Left ventricle myocardium inferior (tissue), 1 donor: ENCODE measurements around the gene WDR49. TPM values are rescaled to one million over a fixed set of nuclear protein-coding genes. Genes with fewer than 3 reads are reported as not detected.

Source experiments
- DNase-seq: peaks from one replicate; pipeline ENCODE4 v3.0.0-alpha.2; 2020
- H3K27ac ChIP-seq: fragments of 200-600 bp; replicated peaks from 2 replicates; pipeline ENCODE4 v1.8.0; 2021
- H3K27me3 ChIP-seq: fragments of 200-600 bp; 2 replicates; pipeline ENCODE4 v1.8.0; 2021; ENCODE audit warnings: low read depth
- H3K36me3 ChIP-seq: fragments of 200-600 bp; 2 replicates; pipeline ENCODE4 v1.8.0; 2021
- H3K4me1 ChIP-seq: fragments of 200-600 bp; 2 replicates; pipeline ENCODE4 v1.8.0; 2021
- H3K4me3 ChIP-seq: fragments of 200-600 bp; 2 replicates; pipeline ENCODE4 v1.8.0; 2021; ENCODE audit warnings: mild to moderate bottlenecking, moderate library complexity
- H3K9me3 ChIP-seq: fragments of 200-600 bp; replicated peaks from 2 replicates; pipeline ENCODE4 v1.8.0; 2021
- intact Hi-C: fragments of 100-400 bp; cut with micrococcal nuclease; formaldehyde crosslinking; loops from one replicate; pipeline ENCODE4 v1.11.0; 2022
- long read RNA-seq: library from polyadenylated mRNA; unstranded; transcript quantifications from one replicate; pipeline ENCODE4 v2.0.0, GENCODE V29; 2021
- total RNA-seq: library from RNA; stranded (reverse); fragmentation: NEBNext Ultra II Directional; extraction: Animal tissue kit (Norgen Biotek cat#: 25700); gene quantifications from one replicate; pipeline ENCODE4 v1.2.1, GENCODE V29; 2021
- TF ChIP-seq, protein P1 (sequence below): fragments of 200-600 bp; IDR thresholded peaks from 2 replicates; pipeline ENCODE4 v1.8.0; 2021; ENCODE audit warnings: antibody characterized with exemption, mild to moderate bottlenecking, borderline replicate concordance
- donor health status: DM: no; HTN: yes; CAD: no; lungs with severe emphysema.

WDR49 gene
- 3.7 TPM for total RNA-seq
- long read RNA-seq, partial matches to known transcripts = 0 of 1 reads
- long read RNA-seq, other reads (novel, unspliced or antisense) = 1 of 1 reads

DNA sequence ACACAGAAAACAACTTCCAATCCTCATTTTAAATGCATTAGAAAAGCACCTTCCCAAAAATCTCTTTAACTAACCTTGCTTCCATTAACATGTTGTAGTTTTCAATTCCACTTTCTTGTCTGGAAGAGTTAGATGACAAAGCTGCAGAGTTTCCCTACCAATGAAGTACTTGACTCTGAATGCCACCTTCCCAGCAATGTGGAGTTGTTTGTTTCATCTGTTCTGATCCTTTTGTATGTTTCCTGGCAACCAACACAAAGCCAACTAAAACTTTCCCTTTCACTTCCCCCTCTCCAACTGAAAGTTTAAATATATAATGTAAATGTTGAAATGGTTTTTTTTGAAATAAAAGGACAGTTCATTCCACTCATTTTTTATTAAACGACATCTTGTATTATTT, at the start of gene WDR49:
TSS of gene WDR49 (minus strand) at position 183 of the 400 bp plus-strand sequence. CDS start 517 bp downstream, outside the sequence.
- no peaks in the 10 kb centered on the region for H3K27me3 ChIP-seq
- TF ChIP-seq, protein P1, sequence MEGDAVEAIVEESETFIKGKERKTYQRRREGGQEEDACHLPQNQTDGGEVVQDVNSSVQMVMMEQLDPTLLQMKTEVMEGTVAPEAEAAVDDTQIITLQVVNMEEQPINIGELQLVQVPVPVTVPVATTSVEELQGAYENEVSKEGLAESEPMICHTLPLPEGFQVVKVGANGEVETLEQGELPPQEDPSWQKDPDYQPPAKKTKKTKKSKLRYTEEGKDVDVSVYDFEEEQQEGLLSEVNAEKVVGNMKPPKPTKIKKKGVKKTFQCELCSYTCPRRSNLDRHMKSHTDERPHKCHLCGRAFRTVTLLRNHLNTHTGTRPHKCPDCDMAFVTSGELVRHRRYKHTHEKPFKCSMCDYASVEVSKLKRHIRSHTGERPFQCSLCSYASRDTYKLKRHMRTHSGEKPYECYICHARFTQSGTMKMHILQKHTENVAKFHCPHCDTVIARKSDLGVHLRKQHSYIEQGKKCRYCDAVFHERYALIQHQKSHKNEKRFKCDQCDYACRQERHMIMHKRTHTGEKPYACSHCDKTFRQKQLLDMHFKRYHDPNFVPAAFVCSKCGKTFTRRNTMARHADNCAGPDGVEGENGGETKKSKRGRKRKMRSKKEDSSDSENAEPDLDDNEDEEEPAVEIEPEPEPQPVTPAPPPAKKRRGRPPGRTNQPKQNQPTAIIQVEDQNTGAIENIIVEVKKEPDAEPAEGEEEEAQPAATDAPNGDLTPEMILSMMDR = no peak
- H3K36me3 ChIP-seq = no peaks in the 10 kb centered on the region
- H3K27ac ChIP-seq = no peak within 1 kb of the TSS
- intact Hi-C loops = no loop called here
- peaks cover 9% of the 10 kb centered on the region for H3K4me1 ChIP-seq
- DNase-seq = no peak
- H3K4me3 ChIP-seq = no peak within 1 kb of the TSS
- no peaks in the 10 kb centered on the region for H3K9me3 ChIP-seq

GRCh38 chr3:167700926-167701325, 47.2 kb upstream of the WDR49 start:
- H3K4me3 ChIP-seq = no peak overlapping the region
- peaks cover 25% of the 10 kb centered on the region for H3K36me3 ChIP-seq
- intact Hi-C loops = no loop called here
- TF ChIP-seq, protein P1 = no peak
- H3K27ac ChIP-seq = no peak overlapping the region
- H3K27me3 ChIP-seq = no peaks in the 10 kb centered on the region
- H3K9me3 ChIP-seq = no peaks in the 10 kb centered on the region
- no peak for DNase-seq
- peaks cover 20% of the 10 kb centered on the region for H3K4me1 ChIP-seq

GRCh38 chr3:167700046-167700445, 46.3 kb upstream of the WDR49 start:
- no peak overlapping the region for H3K4me3 ChIP-seq
- DNase-seq = no peak
- H3K27ac ChIP-seq = no peak overlapping the region
- H3K4me1 ChIP-seq = peaks cover 20% of the 10 kb centered on the region
- TF ChIP-seq, protein P1 = no peak
- no peaks in the 10 kb centered on the region for H3K27me3 ChIP-seq
- intact Hi-C loops = no loop called here
- H3K36me3 ChIP-seq = peaks cover 31% of the 10 kb centered on the region
- H3K9me3 ChIP-seq = no peaks in the 10 kb centered on the region

DNA sequence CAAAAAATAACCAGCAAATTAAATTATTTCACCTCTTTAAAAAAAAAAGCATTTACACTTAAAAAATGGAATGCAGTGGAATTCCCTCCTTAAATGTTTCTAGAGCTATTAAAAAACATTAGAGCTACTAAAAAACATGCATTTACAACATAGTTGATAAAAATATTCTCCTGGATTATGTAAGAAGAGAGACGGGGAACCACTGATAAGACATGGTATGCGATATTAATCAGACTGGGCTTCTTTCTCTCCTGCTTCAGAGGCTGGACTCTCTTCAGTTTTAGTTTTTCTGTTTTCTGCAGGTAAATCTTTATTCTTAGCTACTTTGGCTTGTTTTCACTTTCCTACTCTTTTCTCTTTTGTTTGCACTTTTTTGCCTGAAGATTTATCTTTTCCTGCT, 40.4 kb upstream of the WDR49 start:
- H3K4me1 ChIP-seq = peaks cover 15% of the 10 kb centered on the region
- no peak overlapping the region for H3K27ac ChIP-seq
- no peak for DNase-seq
- H3K9me3 ChIP-seq = no peaks in the 10 kb centered on the region
- peaks cover 43% of the 10 kb centered on the region for H3K36me3 ChIP-seq
- intact Hi-C loops = no loop called here
- no peak overlapping the region for H3K4me3 ChIP-seq
- no peaks in the 10 kb centered on the region for H3K27me3 ChIP-seq
- TF ChIP-seq, protein P1 = no peak

DNA sequence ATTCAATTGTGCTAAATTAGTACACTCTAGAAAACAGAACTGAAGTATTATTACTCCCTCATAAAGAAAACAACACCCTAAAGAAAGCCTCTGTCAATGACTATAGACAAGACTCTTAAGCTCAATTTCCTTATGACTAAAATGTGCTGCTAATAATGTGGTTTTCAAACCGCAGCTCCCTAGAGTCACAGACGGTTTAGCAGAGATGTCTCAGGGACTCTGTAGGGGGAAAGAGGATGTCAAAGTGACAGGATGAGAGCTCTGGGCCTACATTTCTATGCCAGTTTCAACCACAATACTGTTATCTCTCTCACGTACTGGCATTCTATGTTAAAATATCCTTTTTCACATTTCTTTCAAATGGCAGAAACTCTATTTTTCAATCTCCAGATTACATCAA, 37.6 kb upstream of the WDR49 start:
- no peak for DNase-seq
- H3K27me3 ChIP-seq = no peaks in the 10 kb centered on the region
- no peaks in the 10 kb centered on the region for H3K9me3 ChIP-seq
- H3K27ac ChIP-seq = no peak overlapping the region
- H3K4me1 ChIP-seq = no peaks in the 10 kb centered on the region
- TF ChIP-seq, protein P1 = no peak
- intact Hi-C loops = no loop called here
- H3K4me3 ChIP-seq = no peak overlapping the region
- peaks cover 57% of the 10 kb centered on the region for H3K36me3 ChIP-seq
